Activated CD8-positive, alpha-beta memory T cell treated with anti-CD3 and anti-CD28 coated beads for 1 hour (primary cell): ENCODE data around the gene DMPK.
"Not testable (repeated sequence)": the region's sequence is repeated elsewhere in the genome, so short reads cannot be mapped to it uniquely, and the experiment has no call there.

Experiments used
- DNase-seq, 2 donors: peaks; one replicate each; pipeline ENCODE4 v3.0.0-alpha.2; 2020; ENCODE audit warnings: low read depth in 1 of 2; ENCODE audit errors: extremely low read depth in 1 of 2

The DMPK gene

GRCh38 chr19:45752639-45753038 lies 29.7 kb downstream of the DMPK start:
- no peak for DNase-seq

DNA sequence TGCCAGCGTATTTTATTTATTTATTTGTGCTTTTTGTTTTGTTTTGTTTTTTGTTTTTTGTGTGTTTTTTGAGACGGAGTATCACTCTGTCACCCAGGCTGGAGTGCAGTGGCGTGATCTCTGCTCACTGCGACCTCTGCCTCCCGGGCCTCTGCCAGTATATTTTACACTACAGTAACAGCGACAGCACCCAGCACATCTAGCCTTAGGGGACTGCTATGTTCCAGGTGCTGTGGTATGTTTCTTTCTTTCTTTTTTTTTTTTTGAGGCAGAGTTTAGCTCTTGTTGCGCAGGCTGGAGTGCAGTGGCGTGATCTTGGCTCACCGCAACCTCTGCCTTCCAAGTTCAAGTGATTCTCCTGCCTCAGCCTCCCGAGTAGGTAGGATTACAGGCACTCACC lies 30.8 kb downstream of the DMPK start:
- not testable (repeated sequence) for DNase-seq

GRCh38 chr19:45747513-45747912 lies 34.8 kb downstream of the DMPK start:
- no peak for DNase-seq

DNA sequence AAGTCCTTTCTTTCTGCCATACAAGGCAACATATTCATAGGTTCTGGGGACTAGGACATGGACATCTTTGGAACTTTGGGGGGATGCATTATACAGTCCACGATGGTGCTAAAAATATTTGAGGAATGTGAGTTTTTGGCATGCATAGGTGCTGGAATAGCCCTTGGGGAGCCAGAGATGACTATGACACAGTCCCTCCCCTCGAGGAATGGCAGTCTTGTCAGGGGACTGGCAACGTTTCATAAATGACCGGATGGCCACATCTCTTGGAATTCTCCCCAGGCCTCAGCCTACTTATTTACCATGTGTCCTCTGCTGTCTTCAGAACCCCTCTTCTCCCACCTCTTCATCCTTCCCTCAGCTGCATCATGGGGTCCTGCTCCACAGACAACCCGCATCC lies 35.4 kb downstream of the DMPK start:
- no peak for DNase-seq

DNA sequence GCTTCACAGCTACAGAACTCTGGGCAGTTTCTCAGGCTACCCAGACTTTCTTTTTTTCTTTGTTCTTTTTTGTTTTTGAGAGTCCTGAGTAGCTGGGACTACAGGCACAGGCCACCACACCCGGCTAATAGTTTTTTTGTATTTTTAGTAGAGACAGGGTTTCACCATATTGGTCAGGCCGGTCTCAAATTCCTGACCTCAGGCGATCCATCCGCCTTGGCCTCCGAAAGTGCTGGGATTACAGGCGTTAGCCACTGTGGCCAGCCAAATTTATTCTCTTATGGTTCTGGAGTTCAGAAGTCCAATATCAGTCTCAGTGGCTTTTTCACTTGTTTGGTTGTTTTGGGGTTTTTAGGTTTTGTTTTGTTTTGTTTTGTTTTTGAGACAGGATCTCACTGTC lies 36.7 kb downstream of the DMPK start:
- DNase-seq = no peak

GRCh38 chr19:45742969-45743368 lies 39.3 kb downstream of the DMPK start:
- DNase-seq = no peak

DNA sequence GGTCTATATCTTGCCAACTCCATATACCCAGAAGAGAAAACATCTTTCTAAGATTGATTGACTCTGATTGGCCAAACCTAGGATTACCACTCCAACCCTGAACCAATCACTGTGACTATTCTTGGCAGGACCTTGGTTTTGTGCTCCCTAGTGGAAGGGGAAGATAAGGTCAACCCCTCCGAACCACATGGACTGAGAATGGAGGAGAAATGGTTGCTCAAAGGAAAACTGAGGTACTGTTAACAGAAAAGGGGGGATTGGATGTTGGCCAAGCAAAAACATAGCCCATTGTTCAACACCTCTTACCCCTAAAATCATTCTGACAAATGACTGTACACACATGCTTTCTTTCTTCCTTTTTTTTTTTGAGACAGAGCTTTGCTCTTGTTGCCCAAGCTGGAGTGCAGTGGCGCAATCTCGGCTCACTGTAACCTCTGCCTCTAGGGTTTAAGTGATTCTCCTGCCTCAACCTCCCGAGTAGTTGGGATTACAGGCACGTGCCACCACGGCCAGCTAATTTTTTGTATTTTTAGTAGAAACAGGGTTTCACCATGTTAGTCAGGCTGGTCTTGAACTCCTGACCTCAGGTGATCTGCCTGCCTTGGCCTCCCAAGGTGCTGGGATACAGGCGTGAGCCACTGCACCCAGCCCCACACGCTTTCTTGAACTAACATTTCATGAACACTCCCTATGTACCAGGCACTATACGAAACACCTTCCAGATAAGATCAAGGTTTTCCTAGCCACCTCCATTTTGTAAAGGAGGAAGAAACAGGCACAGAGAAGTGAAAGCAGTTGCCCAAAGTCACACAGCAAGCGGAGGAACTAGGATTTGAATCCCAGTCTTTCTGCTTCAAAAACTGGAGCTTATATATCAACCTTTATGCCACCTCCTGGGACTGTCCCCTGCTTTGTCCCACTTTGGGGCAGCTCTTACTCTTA lies 42.5 kb downstream of the DMPK start:
- no peak for DNase-seq

DNA sequence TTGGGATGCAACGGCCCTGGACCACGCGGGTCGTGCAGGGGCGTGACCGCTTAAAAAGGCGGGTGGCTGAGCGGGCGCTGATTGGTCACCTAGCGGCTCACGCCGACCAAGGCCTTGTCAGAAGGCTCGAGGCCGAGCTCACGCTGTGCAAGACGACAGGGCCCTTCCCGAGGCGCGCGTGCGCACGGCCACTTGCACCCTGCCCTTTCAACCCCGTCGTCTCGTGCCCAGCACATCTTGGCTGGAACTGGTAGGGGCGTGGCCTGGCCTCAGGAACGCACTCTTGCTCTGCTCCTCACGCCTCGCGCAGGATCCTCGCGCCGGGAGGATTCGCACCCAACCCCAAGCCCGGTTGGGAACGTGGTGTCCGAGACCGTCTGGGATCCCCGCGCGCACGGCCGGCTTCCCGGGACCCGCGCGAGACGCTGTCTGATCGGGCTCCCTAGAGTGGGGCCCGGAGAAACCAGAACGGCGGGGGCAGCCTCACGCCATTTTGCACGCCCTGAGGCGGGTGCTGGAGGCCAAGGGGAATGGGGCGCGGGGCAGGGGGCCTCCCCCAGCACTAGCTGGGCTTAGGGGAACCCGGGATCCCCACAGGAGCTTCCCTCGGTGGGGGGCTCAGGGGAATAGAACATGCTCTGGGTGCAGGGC lies 49.0 kb downstream of the DMPK start, which contains the start of gene MEIOSIN:
MEIOSIN (plus strand) TSS at position 280 of the 651 bp plus-strand sequence. CDS start 1,938 bp downstream, outside the sequence.
- no peak for DNase-seq

- peak; percentile 81 to 84 for DNase-seq
Observed at GRCh38 chr19:45730368-45731288, 51.7 kb downstream of the DMPK start, which contains the start of gene FBXO46. Gene FBXO46, minus strand, starts transcription at chr19:45730896. Its CDS starts 17,401 bp downstream, at chr19:45713495.

- DNase-seq = no peak
Observed at GRCh38 chr19:45729800-45730290, 52.4 kb downstream of the DMPK start.

DNA sequence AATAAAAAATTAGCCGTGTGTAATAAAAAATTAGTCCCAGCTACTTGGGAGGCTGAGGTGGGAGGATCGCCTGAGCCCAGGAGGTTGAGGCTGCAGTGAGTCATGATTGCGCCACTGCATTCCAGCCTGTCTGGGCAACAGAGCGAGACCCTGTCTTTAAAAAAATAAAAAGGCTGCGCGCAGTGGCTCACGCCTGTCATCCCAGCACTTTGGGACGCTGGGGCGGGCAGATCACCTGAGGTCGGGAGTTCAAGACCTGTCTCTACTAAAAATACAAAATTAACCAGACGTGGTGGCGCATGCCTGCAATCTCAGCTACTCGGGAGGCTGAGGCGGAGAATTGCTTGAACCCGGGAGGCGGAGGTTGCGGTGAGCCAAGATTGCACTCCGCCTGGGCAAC lies 53.6 kb downstream of the DMPK start:
- DNase-seq = not testable (repeated sequence)

- DNase-seq = not testable (repeated sequence)
Observed at GRCh38 chr19:45720065-45720464, 62.2 kb downstream of the DMPK start.
